ENCODE measurements around the gene PHF2.

DNA sequence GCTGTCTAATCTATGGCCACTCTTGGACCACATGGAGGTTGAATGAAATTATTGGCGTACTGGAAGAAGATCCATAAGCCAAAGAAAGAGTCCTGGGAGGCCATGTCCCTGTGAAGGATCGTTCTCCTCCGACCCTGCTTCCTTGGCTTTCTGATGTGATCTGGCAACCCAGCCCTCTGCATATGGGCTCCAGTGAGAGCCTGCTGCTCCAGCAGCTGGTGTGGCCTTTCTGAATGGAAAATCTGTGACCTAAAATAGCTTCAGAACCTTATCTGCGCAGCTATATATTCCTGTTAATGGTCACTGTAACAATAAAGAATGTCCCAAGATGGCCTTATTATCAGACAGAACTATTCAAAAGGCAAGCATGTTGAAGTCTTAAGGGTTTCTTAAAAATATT, 40.2 kb upstream of the PHF2 start:
- TF ChIP-seq EZH2phosphoT487 (IDR thresholded peaks at IDR 0.05; ENCODE audit: insufficient read depth, low read depth) (no peak), EZH2 (IDR thresholded peaks at IDR 0.05; ENCODE audit: insufficient read depth, poor library complexity, severe bottlenecking) (no peak)
